ENCODE results near the gene LBR.

DNA sequence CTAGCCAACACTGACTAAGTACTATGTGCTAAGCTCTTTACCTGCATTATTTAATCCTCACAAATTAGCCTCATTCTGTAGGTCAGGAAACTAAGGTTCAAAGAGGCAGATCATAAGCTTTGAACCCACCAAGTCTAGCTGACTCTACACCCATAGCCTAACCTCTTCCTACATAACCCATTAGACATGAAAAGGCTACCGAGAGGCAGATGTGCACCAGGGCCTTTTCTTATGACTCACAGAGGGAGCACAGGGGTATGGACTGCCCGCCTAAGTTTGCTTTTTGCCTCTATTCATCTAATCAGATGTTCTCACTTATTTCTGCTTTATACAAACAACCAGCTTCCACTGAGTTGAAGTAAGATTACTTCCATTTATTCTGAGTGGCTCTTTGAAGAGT is 31.5 kb downstream of the LBR start:
- no peak for TF ChIP-seq EZH2 (IDR thresholded peaks at IDR 0.05; ENCODE audit: borderline replicate concordance, low read depth, low read length, severe bottlenecking)
- TF ChIP-seq, protein P1, sequence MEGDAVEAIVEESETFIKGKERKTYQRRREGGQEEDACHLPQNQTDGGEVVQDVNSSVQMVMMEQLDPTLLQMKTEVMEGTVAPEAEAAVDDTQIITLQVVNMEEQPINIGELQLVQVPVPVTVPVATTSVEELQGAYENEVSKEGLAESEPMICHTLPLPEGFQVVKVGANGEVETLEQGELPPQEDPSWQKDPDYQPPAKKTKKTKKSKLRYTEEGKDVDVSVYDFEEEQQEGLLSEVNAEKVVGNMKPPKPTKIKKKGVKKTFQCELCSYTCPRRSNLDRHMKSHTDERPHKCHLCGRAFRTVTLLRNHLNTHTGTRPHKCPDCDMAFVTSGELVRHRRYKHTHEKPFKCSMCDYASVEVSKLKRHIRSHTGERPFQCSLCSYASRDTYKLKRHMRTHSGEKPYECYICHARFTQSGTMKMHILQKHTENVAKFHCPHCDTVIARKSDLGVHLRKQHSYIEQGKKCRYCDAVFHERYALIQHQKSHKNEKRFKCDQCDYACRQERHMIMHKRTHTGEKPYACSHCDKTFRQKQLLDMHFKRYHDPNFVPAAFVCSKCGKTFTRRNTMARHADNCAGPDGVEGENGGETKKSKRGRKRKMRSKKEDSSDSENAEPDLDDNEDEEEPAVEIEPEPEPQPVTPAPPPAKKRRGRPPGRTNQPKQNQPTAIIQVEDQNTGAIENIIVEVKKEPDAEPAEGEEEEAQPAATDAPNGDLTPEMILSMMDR (IDR thresholded peaks at IDR 0.05; ENCODE audit: borderline replicate concordance, extremely low read depth, low read length, poor library complexity, severe bottlenecking) = no peak
